K562 (cell line): ENCODE measurements around the gene DAPK1. TPM values are rescaled to one million over a fixed set of nuclear protein-coding genes. Genes with fewer than 3 reads are reported as not detected.

Experiments used
- ATF1 ChIP-seq, 2 experiments: fragments of 450-650 bp in 1 of 2; IDR thresholded peaks; 2 replicates each; pipeline ENCODE4 v1.6.1; 2016; ENCODE audit warnings: missing compliant biosample characterization in 1 of 2, missing genetic modification characterization in 1 of 2
- CHCHD3 ChIP-seq: fragments of 250-450 bp; sonication (Bioruptor Pico); IDR thresholded peaks from 2 replicates; pipeline ENCODE4 v2.1.2; 2022; ENCODE audit warnings: mild to moderate bottlenecking
- CHD1 ChIP-seq: fragments of 200-600 bp; sonication (generic); IDR thresholded peaks from one replicate; pipeline ENCODE4 v1.6.1; 2012; ENCODE audit warnings: mild to moderate bottlenecking, moderate library complexity, low read length, inconsistent platforms
- CREB3L1 ChIP-seq: fragments of 450-650 bp; IDR thresholded peaks from 2 replicates; pipeline ENCODE4 v1.6.1; 2014; ENCODE audit warnings: low read depth, mild to moderate bottlenecking, moderate library complexity, borderline replicate concordance
- CREM ChIP-seq: IDR thresholded peaks from 2 replicates; pipeline ENCODE4 v1.6.1; 2014; ENCODE audit warnings: antibody characterized with exemption, low read depth
- DEAF1 ChIP-seq: fragments of 450-650 bp; formaldehyde crosslinking; IDR thresholded peaks from 2 replicates; pipeline ENCODE4 v1.4.0; 2020; ENCODE audit warnings: mild to moderate bottlenecking, moderate library complexity
- EHMT2 ChIP-seq: fragments of 450-650 bp; IDR thresholded peaks from 2 replicates; pipeline ENCODE4 v1.6.1; 2018; ENCODE audit warnings: antibody characterized with exemption
- EWSR1 ChIP-seq: fragments of 450-650 bp; IDR thresholded peaks from 2 replicates; pipeline ENCODE4 v1.6.1; 2018; ENCODE audit warnings: borderline replicate concordance, mild to moderate bottlenecking, low read depth, moderate library complexity; ENCODE audit not compliant: partially characterized antibody
- FOSL1 ChIP-seq: fragments of 200-800 bp; sonication (Bioruptor generic); conservative IDR thresholded peaks from 2 replicates; pipeline ENCODE4 v1.6.1; 2016; ENCODE audit warnings: missing genetic modification characterization, missing compliant biosample characterization
- FOXJ3 ChIP-seq: sonication (generic); formaldehyde crosslinking; IDR thresholded peaks from 2 replicates; pipeline ENCODE4 v1.4.0; 2020; ENCODE audit warnings: mild to moderate bottlenecking, missing genetic modification reagents
- GTF2F1 ChIP-seq: IDR thresholded peaks from 2 replicates; pipeline ENCODE4 v1.6.1; 2011; ENCODE audit warnings: low read depth, low read length, improper control_type of control experiment
- HMG20B ChIP-seq: fragments of 250-450 bp; sonication (Bioruptor Pico); IDR thresholded peaks from 2 replicates; pipeline ENCODE4 v1.5.0; 2021; ENCODE audit warnings: mild to moderate bottlenecking
- HMGN3 ChIP-seq: IDR thresholded peaks from 2 replicates; pipeline ENCODE4 v1.6.1; 2011; ENCODE audit warnings: borderline replicate concordance, low read depth, mild to moderate bottlenecking, mixed read lengths, low read length; ENCODE audit not compliant: insufficient read length; ENCODE audit errors: extremely low read depth
- KLF16 ChIP-seq: IDR thresholded peaks from 2 replicates; pipeline ENCODE4 v1.6.1; 2016; ENCODE audit warnings: antibody characterized with exemption
- MEF2A ChIP-seq: IDR thresholded peaks from 2 replicates; pipeline ENCODE4 v1.6.1; 2011; ENCODE audit warnings: low read depth, mild to moderate bottlenecking, low read length, moderate library complexity; ENCODE audit not compliant: control insufficient read depth
- NR1H2 ChIP-seq: sonication (generic); formaldehyde crosslinking; IDR thresholded peaks from 2 replicates; pipeline ENCODE4 v1.4.0; 2020; ENCODE audit warnings: mild to moderate bottlenecking, missing genetic modification reagents
- RAD51 ChIP-seq: fragments of 450-650 bp; IDR thresholded peaks from 2 replicates; pipeline ENCODE4 v1.7.1; 2016; ENCODE audit warnings: low read depth, mild to moderate bottlenecking, borderline replicate concordance
- SIN3A ChIP-seq, 2 experiments: fragments of 150-350 bp in 1 of 2; IDR thresholded peaks; 2 replicates each; pipeline ENCODE4 v1.6.1; 2011 to 2016; ENCODE audit warnings: borderline replicate concordance in 2 of 2, low read depth in 2 of 2, low read length in 2 of 2, mild to moderate bottlenecking in 2 of 2, moderate library complexity in 2 of 2; ENCODE audit not compliant: control insufficient read depth in 1 of 2
- SRSF9 ChIP-seq: fragments of 200-400 bp; formaldehyde crosslinking; IDR thresholded peaks from 2 replicates; pipeline ENCODE4 v1.6.1; 2017; ENCODE audit warnings: low read depth, low read length, borderline replicate concordance
- TCF7L2 ChIP-seq: fragments of 150-350 bp; IDR thresholded peaks from 2 replicates; pipeline ENCODE4 v1.6.1; 2016; ENCODE audit warnings: low read depth, mild to moderate bottlenecking, low read length, moderate library complexity
- TFAM ChIP-seq: fragments of 250-450 bp; sonication (Bioruptor Pico); conservative IDR thresholded peaks from 2 replicates; pipeline ENCODE4 v1.5.0; 2021; ENCODE audit warnings: mild to moderate bottlenecking, moderate library complexity
- U2AF2 ChIP-seq: fragments of 200-400 bp; formaldehyde crosslinking; optimal IDR thresholded peaks from 2 replicates; pipeline ENCODE3; 2017; ENCODE audit warnings: low read depth, mild to moderate bottlenecking, low read length
- ZEB2 ChIP-seq: fragments of 450-650 bp; IDR thresholded peaks from 2 replicates; pipeline ENCODE4 v1.6.1; 2016
- ZNF316 ChIP-seq: fragments of 450-650 bp; IDR thresholded peaks from 2 replicates; pipeline ENCODE4 v1.6.1; 2016
- ZNF431 ChIP-seq: sonication (generic); formaldehyde crosslinking; IDR thresholded peaks from 2 replicates; pipeline ENCODE4 v1.8.0; 2022; ENCODE audit warnings: mild to moderate bottlenecking, missing genetic modification reagents
- ZNF668 ChIP-seq: fragments of 250-450 bp; sonication (Bioruptor Pico); IDR thresholded peaks from 2 replicates; pipeline ENCODE4 v1.8.0; 2022; ENCODE audit warnings: mild to moderate bottlenecking, inconsistent platforms
- polyA plus RNA-seq, 8 experiments: library from polyadenylated mRNA; depleted of rRNA in 4 of 8; stranded (reverse) in 5 of 8; unstranded in 3 of 8; fragments of >200 nt; fragmentation: Nextera tagmentation in 2 of 8; fragmentation: Illumina TruSeq in 1 of 8; extraction: Ambion mirVana in 2 of 8; extraction: Trizol in 1 of 8; gene quantifications; 2 replicates each; pipeline versions ENCODE4 v1.2.1 to v1.2.3, GENCODE V29; 2011 to 2014; ENCODE audit warnings: inconsistent platforms in 1 of 8, missing spikeins in 1 of 8
- total RNA-seq, 7 experiments: library from RNA; depleted of rRNA in 6 of 7; stranded (reverse); fragments of >200 nt in 6 of 7; fragmentation: Illumina TruSeq in 2 of 7; extraction: Trizol in 2 of 7; gene quantifications; 2 replicates each; pipeline versions ENCODE4 v1.2.1 to v1.2.3, GENCODE V29; 2011 to 2021; ENCODE audit warnings: low replicate concordance in 1 of 7
- TF ChIP-seq, protein P1 (sequence below): fragments of 250-450 bp; sonication (Bioruptor Pico); IDR thresholded peaks from 2 replicates; pipeline ENCODE4 v1.6.1; 2021; ENCODE audit warnings: mild to moderate bottlenecking
- TF ChIP-seq, protein P2 (sequence below): fragments of 450-650 bp; IDR thresholded peaks from 2 replicates; pipeline ENCODE4 v1.6.1; 2016; ENCODE audit warnings: missing biosample characterization, missing genetic modification characterization

Gene DAPK1
- total and polyA plus RNA-seq, 9 of the 15 experiments (the other 6 are each of a cell fraction or from before 2014, with no cell fraction given), result 1.7 to 26.4 (median 15.8) TPM

GRCh38 chr9:87551772-87552217 lies 54.1 kb downstream of the DAPK1 start (continued):
- TF ChIP-seq HMGN3, result no peak
- TF ChIP-seq ZNF431, result no peak
- TF ChIP-seq TFAM (CRISPR knock-in tag), result no peak
- TF ChIP-seq HMG20B (CRISPR knock-in tag), result no peak
- TF ChIP-seq CHD1, result no peak
- peak; percentile 78 for TF ChIP-seq CREM
- no peak for TF ChIP-seq FOXJ3 (CRISPR knock-in tag)
- no peak for TF ChIP-seq SIN3A (IDR thresholded peaks at IDR 0.05; ENCODE audit: borderline replicate concordance in 2 of 2, control insufficient read depth in 1 of 2, low read depth in 2 of 2, low read length in 2 of 2)
- TF ChIP-seq U2AF2, result no peak
- TF ChIP-seq DEAF1 (CRISPR knock-in tag), result no peak
- no peak for TF ChIP-seq ZNF668 (CRISPR knock-in tag)
- no peak for TF ChIP-seq SRSF9
- no peak for TF ChIP-seq EWSR1
- no peak for TF ChIP-seq NR1H2 (CRISPR knock-in tag)
- no peak for TF ChIP-seq MEF2A
- TF ChIP-seq ZEB2, result no peak
- TF ChIP-seq ZNF316, result no peak
- TF ChIP-seq CREB3L1, result peak; percentile 50; the same call in 1 of the 2 replicates
- TF ChIP-seq GTF2F1, result no peak
- no peak for TF ChIP-seq TCF7L2
- TF ChIP-seq, protein P1, sequence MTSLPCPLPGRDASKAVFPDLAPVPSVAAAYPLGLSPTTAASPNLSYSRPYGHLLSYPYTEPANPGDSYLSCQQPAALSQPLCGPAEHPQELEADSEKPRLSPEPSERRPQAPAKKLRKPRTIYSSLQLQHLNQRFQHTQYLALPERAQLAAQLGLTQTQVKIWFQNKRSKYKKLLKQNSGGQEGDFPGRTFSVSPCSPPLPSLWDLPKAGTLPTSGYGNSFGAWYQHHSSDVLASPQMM, result no peak
- no peak for TF ChIP-seq CHCHD3 (CRISPR knock-in tag)
- TF ChIP-seq ATF1 (CRISPR knock-in tag; IDR thresholded peaks at IDR 0.05), result no peak
- peak; percentile 58 for TF ChIP-seq ATF1 (tag; IDR thresholded peaks at IDR 0.05)
- TF ChIP-seq, protein P2, sequence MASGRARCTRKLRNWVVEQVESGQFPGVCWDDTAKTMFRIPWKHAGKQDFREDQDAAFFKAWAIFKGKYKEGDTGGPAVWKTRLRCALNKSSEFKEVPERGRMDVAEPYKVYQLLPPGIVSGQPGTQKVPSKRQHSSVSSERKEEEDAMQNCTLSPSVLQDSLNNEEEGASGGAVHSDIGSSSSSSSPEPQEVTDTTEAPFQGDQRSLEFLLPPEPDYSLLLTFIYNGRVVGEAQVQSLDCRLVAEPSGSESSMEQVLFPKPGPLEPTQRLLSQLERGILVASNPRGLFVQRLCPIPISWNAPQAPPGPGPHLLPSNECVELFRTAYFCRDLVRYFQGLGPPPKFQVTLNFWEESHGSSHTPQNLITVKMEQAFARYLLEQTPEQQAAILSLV (tag), result no peak
- TF ChIP-seq FOSL1 (tag), result peak; percentile 30; the same call in 1 of the 2 replicates
- no peak for TF ChIP-seq EHMT2
- peak; percentile 86; the same call in 1 of the 2 replicates for TF ChIP-seq KLF16
- no peak for TF ChIP-seq RAD51
